HEK293 (cell line): ENCODE results near the gene DPEP2.

Experiments
- ATF2 ChIP-seq: fragments of 450-650 bp; formaldehyde crosslinking; IDR thresholded peaks from 2 replicates; pipeline ENCODE4 v1.5.1; 2016; ENCODE audit warnings: missing biosample characterization, missing genetic modification characterization, low read depth
- EGR2 ChIP-seq: fragments of 450-650 bp; formaldehyde crosslinking; IDR thresholded peaks from 2 replicates; pipeline ENCODE4 v1.5.1; 2016; ENCODE audit warnings: low read depth, missing biosample characterization, missing genetic modification characterization
- GLIS1 ChIP-seq: fragments of 450-650 bp; formaldehyde crosslinking; IDR thresholded peaks from 2 replicates; pipeline ENCODE4 v1.5.1; 2016; ENCODE audit warnings: missing biosample characterization, missing genetic modification characterization
- GLIS2 ChIP-seq: fragments of 450-650 bp; formaldehyde crosslinking; IDR thresholded peaks from 2 replicates; pipeline ENCODE4 v1.5.1; 2016; ENCODE audit warnings: missing biosample characterization, missing genetic modification characterization
- KLF8 ChIP-seq: fragments of 450-650 bp; formaldehyde crosslinking; IDR thresholded peaks from 2 replicates; pipeline ENCODE4 v1.5.1; 2016; ENCODE audit warnings: missing biosample characterization, missing genetic modification characterization
- PRDM10 ChIP-seq: fragments of 450-650 bp; formaldehyde crosslinking; IDR thresholded peaks from 2 replicates; pipeline ENCODE4 v1.5.1; 2016; ENCODE audit warnings: missing biosample characterization, missing genetic modification characterization
- SCRT2 ChIP-seq: fragments of 450-650 bp; formaldehyde crosslinking; IDR thresholded peaks from 2 replicates; pipeline ENCODE4 v1.5.1; 2016; ENCODE audit warnings: missing biosample characterization, missing genetic modification characterization
- SP2 ChIP-seq: fragments of 450-650 bp; formaldehyde crosslinking; IDR thresholded peaks from 2 replicates; pipeline ENCODE4 v1.5.1; 2016; ENCODE audit warnings: missing biosample characterization, missing genetic modification characterization
- SP7 ChIP-seq: fragments of 450-650 bp; formaldehyde crosslinking; IDR thresholded peaks from 2 replicates; pipeline ENCODE4 v1.5.1; 2016; ENCODE audit warnings: missing biosample characterization, missing genetic modification characterization
- TSHZ1 ChIP-seq: fragments of 450-650 bp; formaldehyde crosslinking; IDR thresholded peaks from 2 replicates; pipeline ENCODE4 v1.5.1; 2016; ENCODE audit warnings: missing biosample characterization, missing genetic modification characterization, borderline replicate concordance
- ZFP69B ChIP-seq: fragments of 450-650 bp; formaldehyde crosslinking; IDR thresholded peaks from 2 replicates; pipeline ENCODE4 v1.5.1; 2016; ENCODE audit warnings: missing biosample characterization, missing genetic modification characterization
- ZNF2 ChIP-seq: fragments of 450-650 bp; formaldehyde crosslinking; IDR thresholded peaks from 2 replicates; pipeline ENCODE4 v1.5.1; 2016; ENCODE audit warnings: missing biosample characterization, missing genetic modification characterization
- ZNF211 ChIP-seq: fragments of 450-650 bp; formaldehyde crosslinking; IDR thresholded peaks from 2 replicates; pipeline ENCODE4 v1.5.1; 2016; ENCODE audit warnings: low read depth, missing biosample characterization, missing genetic modification characterization
- ZNF23 ChIP-seq: fragments of 450-650 bp; formaldehyde crosslinking; IDR thresholded peaks from 2 replicates; pipeline ENCODE4 v1.5.1; 2016; ENCODE audit warnings: missing biosample characterization, missing genetic modification characterization, borderline replicate concordance
- ZNF335 ChIP-seq: fragments of 450-650 bp; formaldehyde crosslinking; conservative IDR thresholded peaks from 2 replicates; pipeline ENCODE4 v1.5.1; 2016; ENCODE audit warnings: missing biosample characterization, missing genetic modification characterization
- ZNF362 ChIP-seq: fragments of 450-650 bp; formaldehyde crosslinking; IDR thresholded peaks from 2 replicates; pipeline ENCODE4 v1.5.1; 2016; ENCODE audit warnings: missing biosample characterization, missing genetic modification characterization
- ZNF501 ChIP-seq: fragments of 450-650 bp; formaldehyde crosslinking; IDR thresholded peaks from 2 replicates; pipeline ENCODE4 v1.5.1; 2016; ENCODE audit warnings: missing biosample characterization, missing genetic modification characterization
- ZNF600 ChIP-seq: fragments of 450-650 bp; formaldehyde crosslinking; IDR thresholded peaks from 2 replicates; pipeline ENCODE4 v1.5.1; 2016; ENCODE audit warnings: missing biosample characterization, missing genetic modification characterization
- ZNF610 ChIP-seq: fragments of 450-650 bp; formaldehyde crosslinking; IDR thresholded peaks from 2 replicates; pipeline ENCODE4 v1.5.1; 2016; ENCODE audit warnings: missing biosample characterization, missing genetic modification characterization, borderline replicate concordance
- ZNF629 ChIP-seq: fragments of 450-650 bp; formaldehyde crosslinking; IDR thresholded peaks from 2 replicates; pipeline ENCODE4 v1.5.1; 2017; ENCODE audit warnings: missing biosample characterization, missing genetic modification characterization
- ZNF654 ChIP-seq: fragments of 450-650 bp; formaldehyde crosslinking; IDR thresholded peaks from 2 replicates; pipeline ENCODE4 v1.5.1; 2016; ENCODE audit warnings: low read depth, missing biosample characterization, missing genetic modification characterization
- ZNF837 ChIP-seq: fragments of 450-650 bp; formaldehyde crosslinking; IDR thresholded peaks from 2 replicates; pipeline ENCODE4 v1.5.1; 2016; ENCODE audit warnings: missing biosample characterization, missing genetic modification characterization

The DPEP2 gene

GRCh38 chr16:68040506-68041288 lies 41.4 kb upstream of the DPEP2 start (continued):
- TF ChIP-seq ATF2: peak; percentile 42; the same call in 1 of the 2 replicates
- no peak for TF ChIP-seq ZNF837 (tag by site-specific recombination)
- TF ChIP-seq GLIS1 (tag by site-specific recombination): peak; percentile 79
- no peak for TF ChIP-seq TSHZ1 (tag by site-specific recombination)
- 0 out of 2 replicates have a peak, but pooled peaks have one; percentile 28 for TF ChIP-seq KLF8 (tag by site-specific recombination)
- no peak for TF ChIP-seq SP2 (tag by site-specific recombination)
- TF ChIP-seq SCRT2 (tag by site-specific recombination): peak; percentile 94
- TF ChIP-seq PRDM10: peak; percentile 78
- peak; percentile 67 for TF ChIP-seq ZNF335 (tag by site-specific recombination)
- no peak for TF ChIP-seq ZNF610 (tag by site-specific recombination)
- no peak for TF ChIP-seq ZNF211 (tag by site-specific recombination)
- TF ChIP-seq ZNF654 (tag by site-specific recombination): peak; percentile 86
- 0 out of 2 replicates have a peak, but pooled peaks have one; percentile 17 for TF ChIP-seq ZNF629 (tag by site-specific recombination)
- peak; percentile 11; the same call in 1 of the 2 replicates for TF ChIP-seq ZNF600
- TF ChIP-seq SP7: 0 out of 2 replicates have a peak, but pooled peaks have one; percentile 20
- TF ChIP-seq GLIS2 (tag by site-specific recombination): 0 out of 2 replicates have a peak, but pooled peaks have one; percentile 16
- no peak for TF ChIP-seq ZNF23 (tag by site-specific recombination)
- peak; percentile 43; the same call in 1 of the 2 replicates for TF ChIP-seq ZFP69B (tag by site-specific recombination)
- TF ChIP-seq EGR2 (tag by site-specific recombination): peak; percentile 94
- TF ChIP-seq ZNF362 (tag by site-specific recombination): no peak
- peak; percentile 40 for TF ChIP-seq ZNF2
- peak; percentile 27; the same call in 1 of the 2 replicates for TF ChIP-seq ZNF501 (tag by site-specific recombination)
- TF ChIP-seq, all 188 proteins: peak for 22
